Activated T-helper 1 cell treated with anti-CD3 and anti-CD28 coated beads, Interleukin-2, amount 50 U/mL, for 16 hours (primary cell): ENCODE results near the gene NHERF2.

Experiments used
- DNase-seq, 2 donors: peaks; one replicate each; pipeline ENCODE4 v3.0.0-alpha.2; 2020; ENCODE audit warnings: low read depth in 1 of 2, low spot score in 1 of 2

Gene NHERF2

GRCh38 chr16:2026461-2027023 lies at the start of gene NHERF2:
TSS of gene NHERF2 (plus strand) at chr16:2026902. CDS start at chr16:2027006, 104 bp downstream.
- DNase-seq: no peak

GRCh38 chr16:1976951-1977874 lies 49.5 kb upstream of the NHERF2 start:
- DNase-seq: no peak

- no peak for DNase-seq
Measured at GRCh38 chr16:1977875-1978268, 48.8 kb upstream of the NHERF2 start.

- DNase-seq: no peak
Measured at GRCh38 chr16:1978476-1979120, 48.1 kb upstream of the NHERF2 start.

- no peak for DNase-seq
Measured at GRCh38 chr16:1979271-1980029, 47.3 kb upstream of the NHERF2 start.

- no peak for DNase-seq
Measured at GRCh38 chr16:1980030-1980769, 46.5 kb upstream of the NHERF2 start.

- no peak for DNase-seq
Measured at GRCh38 chr16:1980770-1981087, 46.0 kb upstream of the NHERF2 start.

- DNase-seq: no peak
Measured at GRCh38 chr16:1981398-1981836, 45.3 kb upstream of the NHERF2 start, which contains the start of gene NOXO1. TSS of gene NOXO1 (minus strand) at chr16:1981469. CDS start at chr16:1981179, 290 bp downstream.

GRCh38 chr16:1982013-1982433 lies 44.7 kb upstream of the NHERF2 start:
- DNase-seq: no peak

- DNase-seq: no peak
Measured at GRCh38 chr16:1982991-1983543, 43.6 kb upstream of the NHERF2 start.

- DNase-seq: peak in 1 of 2 donors; percentile 58
Measured at GRCh38 chr16:1983544-1984346, 43.0 kb upstream of the NHERF2 start, which contains the start of gene GFER. TSS of gene GFER (plus strand) at chr16:1984193. CDS start at chr16:1984219, 26 bp downstream.

- DNase-seq: no peak
Measured at GRCh38 chr16:1984347-1985225, 42.1 kb upstream of the NHERF2 start.

GRCh38 chr16:1985466-1986150 lies 41.1 kb upstream of the NHERF2 start:
- no peak for DNase-seq

GRCh38 chr16:1987198-1987597 lies 39.5 kb upstream of the NHERF2 start:
- no peak for DNase-seq

GRCh38 chr16:1989209-1990100 lies 37.2 kb upstream of the NHERF2 start, which contains the start of gene SYNGR3:
TSS of gene SYNGR3 (plus strand) at chr16:1989970. CDS start at chr16:1990103, 133 bp downstream.
- no peak for DNase-seq

- no peak for DNase-seq
Measured at GRCh38 chr16:1990101-1990350, 36.7 kb upstream of the NHERF2 start.
